Raji (cell line): ENCODE data around the gene MST1.

Experiments used
- POLR2A ChIP-seq: IDR thresholded peaks from 2 replicates; pipeline ENCODE4 v1.6.1; 2011; ENCODE audit warnings: low read depth, low read length, control low read depth; ENCODE audit not compliant: insufficient read depth

Gene MST1

DNA sequence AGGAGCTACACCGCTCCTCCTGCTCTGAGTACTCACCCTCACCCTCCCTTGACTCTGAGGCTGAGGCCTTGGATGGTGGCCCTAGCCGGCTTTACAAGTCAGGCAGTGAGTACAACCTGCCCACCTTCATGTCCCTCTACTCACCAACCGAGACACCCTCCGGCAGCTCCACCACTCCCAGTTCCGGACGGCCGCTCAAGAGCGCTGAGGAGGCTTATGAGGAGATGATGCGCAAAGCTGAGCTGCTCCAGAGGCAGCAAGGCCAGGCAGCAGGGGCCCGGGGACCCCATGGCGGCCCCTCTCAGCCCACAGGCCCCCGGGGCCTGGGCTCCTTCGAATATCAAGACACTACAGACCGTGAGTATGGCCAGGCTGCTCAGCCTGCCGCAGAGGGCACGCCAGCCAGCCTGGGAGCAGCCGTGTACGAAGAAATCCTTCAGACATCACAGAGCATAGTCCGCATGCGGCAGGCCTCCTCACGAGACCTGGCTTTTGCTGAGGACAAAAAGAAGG, 36.3 kb downstream of the MST1 start:
- TF ChIP-seq POLR2A, result no peak

DNA sequence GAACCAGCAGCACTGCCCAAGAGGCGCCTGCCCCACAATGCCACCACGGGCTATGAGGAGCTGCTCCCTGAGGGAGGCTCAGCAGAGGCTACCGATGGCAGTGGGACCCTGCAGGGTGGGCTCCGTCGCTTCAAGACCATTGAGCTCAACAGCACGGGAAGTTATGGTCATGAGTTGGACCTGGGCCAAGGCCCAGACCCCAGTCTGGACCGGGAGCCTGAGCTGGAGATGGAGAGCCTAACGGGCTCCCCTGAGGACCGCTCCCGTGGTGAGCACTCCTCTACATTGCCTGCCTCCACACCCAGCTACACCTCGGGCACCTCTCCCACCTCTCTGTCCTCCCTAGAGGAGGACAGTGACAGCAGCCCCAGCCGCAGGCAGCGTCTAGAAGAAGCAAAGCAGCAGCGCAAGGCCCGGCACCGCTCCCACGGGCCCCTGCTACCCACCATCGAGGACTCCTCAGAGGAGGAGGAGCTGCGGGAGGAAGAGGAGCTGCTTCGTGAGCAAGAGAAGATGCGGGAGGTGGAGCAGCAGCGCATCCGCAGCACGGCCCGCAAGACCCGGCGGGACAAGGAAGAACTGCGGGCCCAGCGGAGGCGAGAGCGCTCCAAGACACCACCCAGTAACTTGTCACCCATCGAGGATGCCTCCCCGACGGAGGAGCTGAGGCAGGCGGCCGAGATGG, 36.9 kb downstream of the MST1 start:
- no peak for TF ChIP-seq POLR2A

- TF ChIP-seq POLR2A, result no peak
Observed at GRCh38 chr3:49650637-49651036, 38.6 kb downstream of the MST1 start.

DNA sequence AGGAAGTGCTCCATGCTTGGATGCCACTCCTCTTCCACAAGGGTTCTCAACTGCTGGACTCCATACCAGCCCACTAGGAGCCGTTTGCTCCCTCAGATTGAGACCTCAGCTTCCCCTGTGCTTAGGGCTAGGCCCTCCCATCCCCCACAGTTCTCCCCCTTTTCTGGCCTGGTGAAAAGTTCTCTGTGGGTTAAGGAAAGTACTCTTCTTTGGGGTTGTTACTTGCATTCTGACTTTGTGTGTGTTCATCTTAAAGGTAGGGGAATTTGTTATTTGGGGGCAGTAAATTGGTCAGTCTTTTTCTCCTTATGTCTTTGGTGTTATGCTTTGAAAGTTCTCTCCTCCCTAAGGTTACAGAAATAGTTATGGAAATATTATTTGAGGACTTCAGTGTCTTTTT, 39.1 kb downstream of the MST1 start:
- TF ChIP-seq POLR2A, result no peak

- no peak for TF ChIP-seq POLR2A
Observed at GRCh38 chr3:49649576-49649975, 39.7 kb downstream of the MST1 start.

- TF ChIP-seq POLR2A, result no peak
Observed at GRCh38 chr3:49648354-49649019, 40.8 kb downstream of the MST1 start.

- no peak for TF ChIP-seq POLR2A
Observed at GRCh38 chr3:49647741-49648140, 41.5 kb downstream of the MST1 start.

- TF ChIP-seq POLR2A, result no peak
Observed at GRCh38 chr3:49646236-49646635, 43.0 kb downstream of the MST1 start.

- no peak for TF ChIP-seq POLR2A
Observed at GRCh38 chr3:49644684-49645083, 44.6 kb downstream of the MST1 start.

- TF ChIP-seq POLR2A, result no peak
Observed at GRCh38 chr3:49642708-49643145, 46.5 kb downstream of the MST1 start.

DNA sequence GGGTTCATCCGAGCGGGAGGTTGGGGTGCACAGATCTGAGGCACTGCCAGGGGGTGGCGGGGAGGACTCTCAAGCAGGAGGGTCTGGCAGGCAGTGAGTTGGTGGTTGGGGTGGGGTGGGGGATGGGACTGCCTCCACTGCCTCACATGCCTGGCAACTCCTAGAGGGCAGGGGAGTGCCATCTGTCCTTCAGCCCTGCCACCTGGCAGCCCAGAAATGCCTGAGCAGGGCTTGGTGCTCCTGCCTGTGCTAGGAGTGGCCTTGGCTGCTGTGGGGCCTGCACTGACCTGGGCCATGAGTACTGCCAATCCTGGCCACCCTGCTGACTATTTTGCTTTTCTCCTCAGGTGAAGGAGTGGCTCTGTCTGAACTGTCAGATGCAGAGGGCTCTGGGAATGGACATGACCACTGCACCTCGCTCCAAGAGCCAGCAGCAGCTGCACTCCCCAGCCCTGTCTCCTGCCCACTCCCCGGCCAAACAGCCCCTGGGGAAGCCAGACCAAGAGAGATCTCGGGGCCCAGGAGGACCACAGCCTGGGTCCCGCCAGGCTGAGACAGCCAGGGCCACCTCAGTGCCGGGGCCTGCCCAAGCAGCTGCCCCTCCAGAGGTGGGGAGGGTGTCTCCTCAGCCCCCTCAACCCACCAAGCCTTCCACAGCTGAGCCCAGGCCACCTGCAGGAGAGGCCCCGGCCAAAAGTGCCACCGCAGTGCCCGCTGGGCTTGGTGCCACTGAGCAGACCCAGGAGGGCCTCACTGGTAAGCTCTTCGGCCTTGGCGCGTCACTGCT, 47.2 kb downstream of the MST1 start:
- no peak for TF ChIP-seq POLR2A

GRCh38 chr3:49641292-49641691, 48.0 kb downstream of the MST1 start:
- TF ChIP-seq POLR2A, result no peak

DNA sequence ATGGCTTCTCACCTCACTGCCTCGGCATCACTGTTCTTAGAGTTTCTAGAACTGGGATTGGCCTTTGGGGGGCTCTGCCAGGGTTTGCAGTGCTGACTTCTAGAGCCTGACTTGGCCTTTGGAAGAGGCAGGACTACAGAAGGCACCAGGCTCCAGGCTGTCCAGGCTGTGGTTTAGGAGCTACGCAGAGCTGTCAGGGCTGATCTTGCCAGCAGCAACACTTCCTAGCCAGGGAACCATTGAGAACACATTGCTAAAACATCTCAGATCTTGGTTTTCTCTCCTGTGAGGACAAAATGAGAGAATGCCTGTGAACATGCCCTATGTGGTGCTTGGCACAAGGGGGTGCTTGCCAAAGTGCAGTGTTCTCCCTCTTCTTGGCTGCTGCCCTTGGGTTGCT, 49.7 kb downstream of the MST1 start:
- no peak for TF ChIP-seq POLR2A

DNA sequence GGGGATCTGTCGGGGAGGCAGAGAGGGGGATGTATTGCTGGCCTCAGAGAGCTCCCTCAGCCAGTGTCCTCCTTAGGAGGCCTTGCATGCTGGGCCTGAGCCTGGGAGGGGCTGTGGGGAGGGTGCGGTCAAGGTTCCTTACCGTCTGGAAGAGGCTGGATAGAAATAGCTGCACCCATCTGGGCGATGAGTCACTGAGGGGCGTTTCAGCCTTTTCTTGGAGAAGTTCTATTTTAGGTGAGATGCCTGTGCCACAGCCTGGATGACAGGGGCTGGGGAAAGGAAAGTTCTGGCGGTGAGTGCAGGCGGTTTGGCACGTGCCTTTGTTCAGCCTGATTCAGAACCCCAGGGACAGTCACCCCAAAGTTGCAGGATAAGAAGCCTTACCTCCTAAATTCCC, 50.8 kb downstream of the MST1 start:
- TF ChIP-seq POLR2A, result no peak

- TF ChIP-seq POLR2A, result no peak
Observed at GRCh38 chr3:49636883-49637609, 52.2 kb downstream of the MST1 start.

- TF ChIP-seq POLR2A, result no peak
Observed at GRCh38 chr3:49634736-49635135, 54.5 kb downstream of the MST1 start.
